ENCODE results near the gene TM9SF2.

TM9SF2 gene

DNA sequence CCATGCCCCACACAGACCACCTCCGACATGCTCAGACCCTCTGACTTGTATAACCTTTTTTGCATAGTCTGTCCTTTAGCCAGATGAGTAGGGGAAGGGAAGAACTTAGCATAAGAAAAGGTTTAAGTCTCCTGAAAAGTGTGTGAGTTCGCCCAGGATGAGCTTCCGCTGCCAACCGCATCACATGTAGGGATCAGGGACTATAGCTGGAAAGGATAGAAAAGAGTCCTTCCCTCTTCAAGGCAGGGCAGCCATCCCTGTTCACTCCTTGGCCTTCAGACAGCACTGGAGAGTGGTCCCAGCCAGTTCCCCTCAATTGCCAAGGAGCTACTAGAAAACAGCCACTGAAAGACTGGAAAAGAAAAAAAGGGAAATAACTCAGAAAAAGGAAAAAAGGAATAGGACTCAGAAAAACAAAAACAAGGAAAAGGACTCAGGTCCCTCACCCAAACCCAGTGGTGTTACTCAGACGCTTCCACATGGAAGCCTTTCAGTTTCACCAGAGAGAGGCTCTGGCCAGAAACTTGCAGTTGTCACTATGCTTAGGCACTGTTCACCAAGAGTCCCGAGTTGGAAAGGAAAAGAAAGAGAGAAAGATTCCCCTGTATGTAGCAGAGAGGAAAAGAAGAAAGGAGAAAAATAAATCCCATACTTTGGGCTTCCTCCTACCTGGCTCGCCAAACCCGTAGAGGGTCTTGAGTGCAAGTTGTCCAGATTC lies 5.6 kb upstream of the TM9SF2 start:
- no peak for DNase-seq

DNA sequence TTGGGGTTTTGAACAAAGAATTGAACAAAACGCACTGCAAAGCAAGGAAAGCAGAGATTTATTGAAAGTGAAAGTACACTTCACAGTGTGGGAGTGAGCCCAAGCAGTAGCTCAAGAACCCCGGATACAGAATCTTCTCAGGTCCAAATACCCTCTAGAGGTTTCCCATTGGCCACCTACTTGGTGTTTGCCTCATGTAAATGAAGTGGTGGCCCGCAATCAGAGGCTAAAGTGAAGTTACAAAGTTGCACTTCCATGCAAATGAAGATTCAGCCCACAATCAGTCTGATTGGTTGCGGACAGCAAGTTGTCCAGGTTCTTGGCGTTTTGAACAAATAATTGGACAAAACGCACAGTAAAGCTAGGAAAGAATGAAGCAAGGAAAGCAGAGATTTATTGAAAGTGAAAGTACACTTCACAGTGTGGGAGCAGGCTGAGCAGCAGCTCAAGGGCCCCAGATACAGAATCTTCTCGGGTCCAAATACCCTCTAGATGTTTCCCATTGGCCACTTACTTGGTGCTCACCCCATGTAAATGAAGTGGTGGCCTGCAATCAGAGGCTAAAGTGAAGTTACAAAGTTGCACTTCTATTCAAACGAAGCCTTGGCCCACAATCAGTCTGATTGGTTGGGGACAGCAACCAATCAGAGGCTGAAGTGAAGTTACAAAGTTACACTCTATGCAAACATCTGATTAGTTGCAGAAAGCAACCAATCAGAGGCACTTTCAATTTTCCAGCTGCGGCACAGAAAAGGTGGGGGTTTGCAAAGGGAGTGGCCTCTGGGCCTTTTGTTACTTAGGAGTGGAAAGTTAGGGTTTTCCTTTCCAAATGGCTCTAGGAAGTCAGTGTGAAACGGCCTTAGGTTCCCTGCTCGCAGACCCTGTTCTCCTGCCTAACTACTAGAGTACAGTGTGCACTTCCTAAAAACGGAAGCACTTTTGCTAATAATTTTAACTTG lies 4.8 kb upstream of the TM9SF2 start:
- DNase-seq, result no peak

DNA sequence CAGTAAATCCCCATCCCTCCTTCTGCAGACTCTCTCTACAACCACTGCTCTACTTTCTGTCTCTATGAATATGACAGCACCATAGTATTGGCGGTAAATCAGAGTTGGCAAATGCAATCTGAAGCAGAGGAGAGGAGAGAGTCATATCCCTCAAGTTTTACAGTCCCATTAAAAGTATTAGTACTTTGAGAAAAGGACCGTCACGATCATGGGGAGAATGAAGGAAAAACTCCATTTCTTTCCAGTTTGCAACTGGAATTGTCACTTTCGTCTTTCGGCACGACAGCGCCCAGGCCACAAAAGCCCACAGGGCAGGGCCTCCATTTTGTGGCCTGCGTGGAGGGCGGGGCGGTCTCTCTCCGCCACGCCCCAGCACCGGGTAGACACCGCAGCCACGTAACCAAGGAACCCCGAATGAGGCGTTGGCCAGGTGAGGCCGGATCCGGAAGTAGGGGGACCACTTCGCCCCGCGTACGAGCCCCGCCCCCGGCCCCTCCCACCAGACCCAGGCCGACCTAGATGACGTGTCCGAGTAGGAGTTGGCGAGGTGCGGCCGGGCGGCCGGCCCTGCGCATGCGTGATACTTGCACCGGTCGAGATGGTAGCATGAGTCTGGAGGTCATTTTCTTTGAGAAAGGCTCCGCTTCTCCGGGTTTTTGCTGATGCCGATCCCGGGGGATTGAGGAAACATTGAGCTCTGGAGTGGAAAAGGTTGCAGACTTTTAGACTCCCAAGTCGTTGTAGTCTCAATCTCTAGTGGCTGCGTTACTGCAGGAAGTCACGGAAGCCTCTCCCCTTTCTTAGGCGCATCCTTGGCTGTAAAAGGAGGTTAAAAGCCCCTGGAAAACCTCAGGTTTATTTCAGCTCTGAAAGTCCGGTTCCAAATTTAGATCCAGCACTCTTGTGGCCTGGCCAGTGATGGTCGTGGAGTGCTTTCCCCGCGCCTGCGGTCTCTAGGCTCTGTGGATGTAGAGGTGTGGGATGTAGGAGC lies 2.8 kb upstream of the TM9SF2 start:
- DNase-seq, result peak; percentile 95

DNA sequence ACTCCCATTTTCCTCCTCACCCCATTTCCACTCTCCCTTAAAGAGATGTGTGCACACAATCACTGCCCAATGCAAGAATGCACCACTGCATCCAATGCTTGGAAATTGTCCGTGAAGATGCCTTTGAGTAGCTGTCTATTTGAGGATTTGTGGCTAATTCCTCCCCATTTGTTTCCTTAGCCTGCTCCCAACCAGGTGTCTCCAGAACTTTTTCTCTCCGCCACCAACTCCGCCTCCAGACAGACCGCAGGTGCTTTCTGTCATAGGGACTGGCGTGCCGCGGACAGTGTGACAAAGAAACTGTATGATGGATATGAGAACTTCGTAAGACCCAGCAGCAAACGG lies 461 bp upstream of the TM9SF2 start:
- peak; percentile 23 for DNase-seq

DNA sequence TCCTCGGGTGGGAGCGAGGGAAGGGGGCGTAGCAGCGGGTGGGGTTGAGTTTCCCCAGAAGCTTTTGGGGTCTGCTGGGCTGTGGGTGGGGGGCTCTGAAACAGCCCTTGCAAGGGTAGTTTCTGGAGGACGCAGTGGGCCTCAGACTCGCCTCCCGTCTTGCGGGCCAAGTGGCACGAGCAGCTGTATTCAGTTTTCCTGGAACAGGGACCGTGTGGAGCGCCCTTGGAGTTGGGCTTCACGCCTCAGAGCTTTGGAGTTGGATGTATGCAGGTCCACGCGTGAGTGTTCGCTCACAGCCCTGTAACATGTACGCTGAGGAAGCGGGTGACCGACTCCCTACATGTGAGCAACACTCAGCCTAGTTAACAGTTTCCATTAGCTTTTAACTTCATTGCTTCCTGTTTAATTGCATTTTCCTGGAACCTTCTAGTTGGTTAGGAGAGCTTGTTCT lies 603 bp downstream of the TM9SF2 start:
- DNase-seq, result peak; percentile 13

DNA sequence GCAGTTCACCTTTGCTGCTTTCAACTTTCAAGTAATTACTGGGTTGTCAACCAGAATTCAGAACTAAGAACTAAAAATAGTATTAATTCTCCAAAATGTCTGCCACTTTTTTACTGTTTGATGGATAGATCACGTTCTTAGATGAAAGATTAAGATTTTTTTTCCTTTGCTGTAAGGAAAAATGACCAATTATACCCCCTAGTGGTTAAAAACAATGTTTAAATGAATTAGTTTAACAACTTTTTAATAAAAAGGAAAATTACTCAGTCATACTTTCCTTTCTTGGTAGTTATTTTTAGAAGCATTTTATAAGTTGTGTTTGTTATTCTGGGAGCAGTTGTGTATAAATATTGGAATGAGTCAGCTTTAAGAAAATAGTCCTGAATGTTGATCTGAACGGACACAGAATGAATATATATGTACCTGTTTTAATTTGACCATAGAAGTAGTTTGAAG lies 4.6 kb downstream of the TM9SF2 start:
- no peak for DNase-seq

DNA sequence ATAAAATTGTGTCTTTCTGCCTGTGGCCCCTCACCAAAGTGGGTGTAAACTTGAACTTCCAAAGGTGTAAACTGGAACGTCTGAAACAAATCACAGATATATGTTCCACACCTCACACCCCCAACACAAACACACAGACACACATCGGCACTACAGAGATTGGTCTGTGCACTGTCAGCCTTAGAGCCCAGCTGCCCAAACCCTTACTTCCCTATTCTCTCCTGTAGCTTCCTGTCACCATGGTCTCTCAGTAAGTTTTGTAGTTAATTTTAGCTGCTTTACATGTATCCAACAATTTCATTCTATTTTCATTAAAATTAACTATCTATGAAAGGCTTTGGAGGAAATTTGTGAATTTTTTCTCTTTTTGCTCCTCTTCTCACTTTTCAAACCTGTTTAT lies 5.4 kb downstream of the TM9SF2 start:
- DNase-seq, result no peak

DNA sequence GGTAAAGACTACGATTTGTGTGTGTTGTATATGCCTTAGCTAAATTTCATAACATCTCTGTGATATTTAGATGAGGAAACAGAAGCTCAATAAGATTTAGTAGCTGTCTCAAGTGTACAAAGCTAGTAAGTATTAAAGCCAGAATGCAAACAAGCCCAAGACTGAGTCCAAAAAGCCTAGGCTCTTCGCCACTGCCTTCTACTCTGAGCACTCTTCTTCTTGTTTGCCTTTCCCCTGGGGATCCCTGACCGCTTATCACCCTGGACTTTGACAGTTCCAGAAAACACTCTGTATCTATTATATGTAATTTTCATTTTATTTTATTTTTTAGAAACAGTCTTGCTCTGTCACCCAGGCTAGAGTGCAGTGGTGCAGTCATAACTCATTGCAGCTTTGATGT lies 5.8 kb downstream of the TM9SF2 start:
- no peak for DNase-seq

DNA sequence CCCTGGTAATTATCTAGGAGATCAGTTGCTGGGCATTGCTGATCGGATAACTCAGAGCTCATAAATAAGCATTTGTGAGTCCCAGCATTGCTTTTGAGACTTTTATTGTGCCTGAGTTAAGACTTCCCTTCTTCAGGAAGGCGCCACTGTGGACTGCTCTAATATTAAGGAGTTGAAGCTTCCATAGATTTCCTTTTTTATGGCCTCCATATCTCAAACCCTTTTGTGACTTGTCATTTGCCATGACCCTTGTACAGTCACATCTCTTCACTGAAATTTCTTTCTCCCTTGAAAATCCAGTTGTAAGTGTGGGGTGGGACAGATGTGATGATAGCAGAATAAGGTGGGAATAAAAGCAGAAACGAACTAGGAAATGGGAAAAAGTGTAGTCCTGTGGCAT lies 6.3 kb downstream of the TM9SF2 start:
- DNase-seq, result no peak

DNA sequence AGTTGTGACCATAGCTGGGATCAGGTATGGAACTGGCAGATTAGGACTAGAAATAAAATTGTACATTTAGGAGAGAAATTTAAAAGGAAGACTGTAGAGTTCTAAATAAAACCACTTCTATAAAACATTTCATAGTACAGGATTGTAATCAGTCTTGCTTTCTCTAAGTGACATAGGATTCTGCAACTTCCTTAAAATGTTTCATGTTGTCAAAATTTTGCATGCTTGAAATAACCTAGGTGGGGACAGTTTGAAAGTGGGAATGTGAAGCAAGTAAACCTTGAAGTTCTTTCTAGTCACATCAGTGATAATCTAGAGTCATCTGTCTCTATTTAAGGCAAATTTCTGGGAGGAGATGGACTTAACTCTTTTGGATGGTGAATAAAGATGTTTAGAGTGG lies 6.7 kb downstream of the TM9SF2 start:
- no peak for DNase-seq

DNA sequence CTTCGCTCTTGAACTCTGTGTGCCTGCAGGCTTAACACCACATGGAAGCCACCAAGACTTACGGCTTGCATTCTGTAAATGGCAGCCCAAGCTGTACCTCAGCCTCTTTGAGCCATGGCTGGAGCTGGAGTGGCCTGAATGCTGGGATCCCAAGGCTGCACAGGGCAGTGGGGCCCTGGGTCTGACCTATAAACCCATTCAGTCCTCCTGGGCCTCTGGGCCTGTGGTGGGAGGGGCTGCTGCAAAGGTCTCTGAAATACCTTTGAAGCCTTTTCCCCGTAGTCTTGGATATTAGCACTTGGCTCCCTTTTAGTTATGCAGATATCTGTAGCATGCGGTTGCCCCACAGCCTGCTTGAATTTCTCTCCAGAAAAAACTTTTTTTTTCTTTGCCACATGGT lies 8.2 kb downstream of the TM9SF2 start:
- no peak for DNase-seq

DNA sequence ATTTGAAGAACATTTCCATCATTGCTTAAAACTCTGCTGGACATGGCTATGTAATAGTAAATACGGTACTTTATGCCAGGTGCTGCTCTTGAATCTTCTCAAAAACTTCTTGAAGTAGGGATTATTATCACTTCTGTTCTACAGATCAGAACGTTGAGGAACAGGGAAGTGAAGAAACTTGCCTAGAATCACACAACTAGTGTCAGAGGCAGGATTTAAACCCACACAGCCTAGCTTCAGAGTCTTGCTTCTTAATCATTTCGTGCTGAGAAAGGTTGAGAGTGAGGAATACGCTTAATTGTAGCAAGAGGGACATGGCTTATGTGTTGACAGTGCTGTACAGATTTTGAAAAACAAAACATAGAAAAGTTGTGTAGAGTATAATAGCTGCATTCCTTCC lies 13.5 kb downstream of the TM9SF2 start:
- no peak for DNase-seq

DNA sequence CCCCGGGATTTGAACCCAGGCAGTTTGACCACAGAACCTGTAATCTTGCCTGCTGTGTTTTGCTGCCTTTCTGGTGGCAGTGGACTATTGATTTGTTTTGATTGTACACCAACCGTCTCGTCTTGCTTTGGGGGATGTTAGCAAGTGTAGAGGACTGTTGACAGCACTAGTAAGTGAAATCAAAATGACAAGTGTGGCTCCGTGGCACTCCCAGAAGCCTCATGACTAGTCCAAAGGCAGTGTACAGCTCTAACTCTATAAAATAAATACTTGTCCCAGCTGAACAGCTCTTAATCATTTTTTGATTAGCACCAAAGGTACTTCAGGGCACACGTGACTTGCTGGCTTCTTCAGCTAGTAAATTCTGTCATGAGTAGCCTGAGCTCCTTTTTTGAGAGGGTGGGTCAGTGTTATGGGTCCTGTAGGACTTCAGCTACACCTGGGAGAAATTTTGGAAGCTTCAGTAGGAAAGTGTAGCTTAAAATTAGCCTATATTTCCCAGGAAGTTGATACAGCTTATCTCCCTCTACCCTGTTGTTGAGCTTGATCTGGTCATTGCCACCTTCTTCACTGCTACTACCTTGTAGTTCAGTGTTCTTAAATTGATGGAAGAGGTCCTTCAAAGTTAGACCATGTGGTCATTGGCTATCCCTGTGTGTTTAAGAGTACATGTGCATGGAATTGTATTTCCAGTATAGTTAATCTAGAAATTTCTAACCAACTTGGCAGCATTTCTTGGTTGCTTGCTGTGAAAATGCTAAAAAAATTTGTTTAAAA lies 15.1 kb downstream of the TM9SF2 start:
- no peak for DNase-seq

DNA sequence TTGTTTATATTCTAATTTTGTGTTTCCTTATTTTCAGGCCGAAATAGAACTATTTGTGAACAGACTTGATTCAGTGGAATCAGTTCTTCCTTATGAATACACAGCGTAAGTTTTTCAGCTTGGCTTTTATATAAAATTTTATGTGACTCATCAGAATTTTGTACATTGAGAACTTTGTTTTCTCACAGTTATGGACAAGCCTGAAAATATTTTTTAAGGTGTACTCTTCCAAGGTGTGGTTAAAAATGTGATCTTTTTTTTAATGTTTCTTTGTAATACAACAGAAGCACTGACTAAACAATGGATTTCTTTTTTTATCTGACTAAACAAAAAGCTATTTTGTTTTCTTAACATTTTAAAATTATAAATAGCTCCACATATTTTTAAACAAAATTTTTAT lies 16.3 kb downstream of the TM9SF2 start:
- no peak for DNase-seq

DNA sequence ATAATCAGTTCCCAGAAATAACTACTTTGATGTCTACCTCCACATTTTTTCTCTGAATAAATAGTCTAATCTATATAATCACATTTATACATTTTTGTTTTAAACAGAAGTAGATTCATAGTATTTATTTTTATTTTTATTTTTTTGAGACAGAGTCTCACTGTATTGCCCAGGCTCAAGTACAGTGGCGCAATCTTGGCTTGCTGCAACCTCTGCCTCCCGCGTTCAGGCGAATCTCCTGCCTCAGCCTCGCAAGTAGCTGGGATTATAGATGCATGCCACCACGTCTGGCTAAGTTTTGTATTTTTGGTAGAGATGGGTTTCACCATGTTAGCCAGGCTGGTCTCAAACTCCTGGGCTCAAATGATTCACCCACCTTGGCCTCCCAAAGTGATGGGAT lies 16.7 kb downstream of the TM9SF2 start:
- no peak for DNase-seq

DNA sequence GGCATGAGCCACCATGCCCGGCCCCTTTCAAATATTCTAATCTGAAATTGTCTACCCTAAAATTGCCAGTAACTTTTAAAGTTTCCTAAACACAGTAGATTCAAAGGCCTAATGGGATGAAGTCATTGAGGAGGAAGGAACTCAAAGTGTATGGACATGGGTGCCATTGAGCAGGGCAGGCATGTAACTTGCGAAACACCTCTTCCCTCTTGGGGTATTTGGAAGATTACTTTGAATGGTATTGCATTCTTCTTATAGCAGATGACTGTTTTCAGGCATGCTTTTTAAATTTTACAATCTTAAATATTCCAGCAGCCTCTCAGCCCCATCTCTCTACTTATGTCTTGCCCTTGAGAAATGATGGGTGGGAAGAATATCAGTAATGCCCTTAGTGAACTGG lies 21.0 kb downstream of the TM9SF2 start:
- DNase-seq, result no peak

DNA sequence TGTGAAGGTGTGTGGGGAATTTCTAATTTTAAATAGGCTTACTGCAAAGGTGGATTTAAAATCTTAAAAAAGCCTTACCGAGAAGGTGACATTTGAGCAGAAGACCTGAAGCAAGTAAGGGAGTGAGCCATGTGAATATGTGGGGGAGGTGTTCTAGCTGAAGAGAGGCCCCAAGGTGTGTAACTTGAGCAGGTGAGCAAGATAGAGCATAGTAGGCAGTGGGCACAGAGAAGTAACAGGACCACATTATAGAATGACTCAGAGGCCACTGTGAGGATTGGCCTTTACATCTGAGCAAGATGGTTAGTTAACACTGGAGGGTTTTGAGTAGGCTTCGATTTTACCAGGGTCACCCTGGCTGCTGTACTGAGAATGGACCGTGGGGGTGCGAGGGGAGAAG lies 22.6 kb downstream of the TM9SF2 start:
- no peak for DNase-seq

DNA sequence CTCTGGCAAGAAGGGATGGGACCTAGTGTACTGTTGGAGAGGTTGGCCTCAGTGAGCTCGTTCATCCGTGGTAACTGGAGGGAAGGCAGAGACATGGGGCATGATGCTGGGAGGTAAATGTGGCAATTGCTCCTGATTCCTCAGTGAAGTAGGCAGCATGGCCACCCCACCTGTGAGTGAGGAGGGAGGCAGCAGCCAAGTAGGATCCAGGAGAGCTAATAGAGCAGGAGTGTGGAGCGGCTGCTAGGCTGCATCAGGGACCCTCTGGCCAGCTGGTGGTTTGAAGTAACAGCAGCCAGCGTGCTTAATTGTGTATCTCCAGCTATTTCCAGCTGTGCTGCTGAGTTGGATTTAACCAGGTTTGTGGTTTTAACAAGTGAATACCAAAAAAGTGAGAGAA lies 24.7 kb downstream of the TM9SF2 start:
- DNase-seq, result no peak

DNA sequence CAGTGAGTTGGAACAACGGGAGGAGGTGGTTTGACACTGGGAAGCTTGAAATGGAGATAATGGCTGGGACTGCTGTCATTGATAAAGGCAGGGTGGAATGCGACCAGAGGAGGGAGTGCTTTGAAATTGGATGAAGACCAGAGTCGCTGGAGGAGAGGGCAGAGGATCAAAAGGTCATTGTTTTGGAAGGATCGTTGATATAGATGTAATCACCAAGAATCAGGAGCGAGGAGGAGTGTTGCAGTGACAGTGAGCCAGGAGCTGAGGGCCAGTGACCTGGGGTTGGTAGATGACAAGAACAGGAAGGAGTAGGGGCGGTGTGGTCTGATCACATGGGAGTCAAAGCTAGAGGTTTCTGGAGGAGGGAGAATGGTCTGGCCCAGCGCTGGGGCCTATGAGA lies 25.3 kb downstream of the TM9SF2 start:
- no peak for DNase-seq

DNA sequence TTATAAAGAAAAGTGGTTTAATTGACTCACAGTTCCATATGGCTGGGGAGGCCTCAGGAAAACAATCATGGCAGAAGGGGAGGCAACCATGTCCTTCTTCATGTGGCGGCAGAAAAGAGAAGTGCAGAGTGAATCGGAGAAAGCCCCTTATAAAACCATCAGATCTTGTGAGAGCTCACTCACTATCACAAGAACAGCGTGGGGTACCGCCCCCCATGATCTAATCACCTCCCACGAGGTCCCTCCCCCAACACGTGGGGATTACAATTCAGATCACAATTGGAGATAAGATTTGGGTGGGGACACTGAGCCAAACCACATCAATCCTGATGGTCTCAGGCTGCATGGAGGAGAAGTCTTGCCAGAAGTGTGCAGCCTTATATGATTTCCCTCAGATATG lies 26.0 kb downstream of the TM9SF2 start:
- DNase-seq, result no peak

DNA sequence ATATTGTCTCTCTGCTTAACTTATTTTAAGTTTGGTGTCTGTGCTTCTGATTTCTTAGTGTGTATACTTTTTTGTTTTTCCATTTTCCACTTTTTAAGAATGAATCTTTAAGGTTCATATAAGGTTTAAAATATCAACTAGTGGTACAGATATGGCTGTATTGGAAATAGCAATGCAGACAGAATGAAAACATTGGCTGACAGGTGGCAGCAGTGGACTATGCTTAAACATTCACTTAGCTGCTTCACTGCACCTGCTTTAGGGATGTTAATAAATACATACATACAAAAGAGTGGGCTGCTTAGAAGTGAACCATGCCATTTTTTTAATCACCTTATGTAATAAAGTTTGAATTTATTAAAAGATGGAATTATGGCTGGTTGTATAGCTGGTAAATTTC lies 27.3 kb downstream of the TM9SF2 start:
- no peak for DNase-seq

DNA sequence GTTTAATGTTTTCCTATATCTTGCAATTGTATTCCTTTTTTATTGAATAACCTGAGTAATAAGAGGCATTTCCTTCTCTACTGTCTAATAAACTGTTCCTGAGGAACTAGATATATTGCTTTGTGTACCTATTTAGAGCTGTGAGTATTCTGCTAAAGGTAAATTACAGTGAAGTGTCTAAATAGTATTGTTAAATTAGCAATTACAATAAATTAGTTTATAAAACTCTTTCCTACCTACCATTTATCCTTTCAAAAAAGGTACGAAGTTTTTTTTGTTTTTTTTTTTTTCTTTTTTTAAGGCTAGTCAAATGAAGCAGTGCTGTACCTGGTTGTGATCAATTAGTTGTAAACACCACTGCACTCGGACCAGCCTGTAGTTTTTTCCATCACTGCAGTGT lies 34.8 kb downstream of the TM9SF2 start:
- no peak for DNase-seq

Data from kidney glomerular epithelial cell (primary cell).